ENCODE measurements around the gene NT5DC3.

- TF ChIP-seq EZH2phosphoT487 (IDR thresholded peaks at IDR 0.05; ENCODE audit: borderline replicate concordance), result no peak
- no peak for TF ChIP-seq CTCF (conservative IDR thresholded peaks at IDR 0.05; ENCODE audit: low read length)
These were observed 49.6 kb downstream of the NT5DC3 start for GRCh38 chr12:103791350-103791920.

Measured in Loucy (cell line).